HepG2 (cell line): ENCODE results near the gene ATAD3A. TPM values are rescaled to one million over a fixed set of nuclear protein-coding genes. Genes with fewer than 3 reads are reported as not detected.

ENCODE experiments used
- ARHGAP35 ChIP-seq: sonication (generic); formaldehyde crosslinking; IDR thresholded peaks from 2 replicates; pipeline ENCODE4 v1.9.0; 2022; ENCODE audit warnings: mild to moderate bottlenecking, inconsistent platforms, moderate library complexity, missing genetic modification reagents, borderline replicate concordance
- CREM ChIP-seq, 2 experiments: sonication (generic) in 1 of 2; formaldehyde crosslinking in 1 of 2; IDR thresholded peaks; 2 replicates each; pipeline versions ENCODE4 v1.4.0 to v1.6.1; 2016 to 2020; ENCODE audit warnings: antibody characterized with exemption in 1 of 2, mild to moderate bottlenecking in 1 of 2, missing genetic modification reagents in 1 of 2
- GABPB1 ChIP-seq: IDR thresholded peaks from 2 replicates; pipeline ENCODE4 v1.6.1; 2016; ENCODE audit warnings: mild to moderate bottlenecking, missing genetic modification reagents, moderate library complexity, missing compliant biosample characterization
- HBP1 ChIP-seq: IDR thresholded peaks from 2 replicates; pipeline ENCODE4 v1.6.1; 2016; ENCODE audit warnings: low read depth, control low read depth
- HNRNPL ChIP-seq: fragments of 200-400 bp; formaldehyde crosslinking; IDR thresholded peaks from 2 replicates; pipeline ENCODE4 v1.6.1; 2017; ENCODE audit warnings: mild to moderate bottlenecking, low read depth, low read length
- HOMEZ ChIP-seq: IDR thresholded peaks from 2 replicates; pipeline ENCODE4 v1.6.1; 2016; ENCODE audit warnings: low read depth
- HOXA9 ChIP-seq: sonication (generic); formaldehyde crosslinking; IDR thresholded peaks from 2 replicates; pipeline ENCODE4 v1.8.1; 2022; ENCODE audit warnings: missing genetic modification reagents, mild to moderate bottlenecking, moderate library complexity, borderline replicate concordance
- IKZF1 ChIP-seq: fragments of 450-650 bp; IDR thresholded peaks from 2 replicates; pipeline ENCODE4 v1.7.1; 2016
- MEIS1 ChIP-seq: sonication (generic); formaldehyde crosslinking; IDR thresholded peaks from 2 replicates; pipeline ENCODE4 v1.9.0; 2021; ENCODE audit warnings: mild to moderate bottlenecking, missing genetic modification reagents, moderate library complexity, borderline replicate concordance
- SCMH1 ChIP-seq: sonication (generic); formaldehyde crosslinking; IDR thresholded peaks from 2 replicates; pipeline ENCODE4 v1.9.0; 2021; ENCODE audit warnings: missing genetic modification reagents, mild to moderate bottlenecking, borderline replicate concordance
- SKI ChIP-seq: fragments of 450-650 bp; IDR thresholded peaks from one replicate; pipeline ENCODE4 v1.6.1; 2018; ENCODE audit warnings: mild to moderate bottlenecking; ENCODE audit not compliant: partially characterized antibody
- SMARCE1 ChIP-seq: fragments of 450-650 bp; IDR thresholded peaks from 2 replicates; pipeline ENCODE4 v1.6.1; 2017; ENCODE audit warnings: borderline replicate concordance
- TBX3 ChIP-seq: fragments of 450-650 bp; IDR thresholded peaks from 2 replicates; pipeline ENCODE4 v1.6.1; 2017; ENCODE audit warnings: antibody characterized with exemption, mild to moderate bottlenecking, inconsistent platforms, borderline replicate concordance
- ZFP41 ChIP-seq: sonication (generic); formaldehyde crosslinking; IDR thresholded peaks from 2 replicates; pipeline ENCODE4 v1.4.0; 2020; ENCODE audit warnings: mild to moderate bottlenecking, missing genetic modification reagents, borderline replicate concordance
- ZFP62 ChIP-seq: sonication (generic); formaldehyde crosslinking; IDR thresholded peaks from 2 replicates; pipeline ENCODE4 v1.4.0; 2020; ENCODE audit warnings: missing genetic modification reagents
- ZNF225 ChIP-seq: sonication (generic); formaldehyde crosslinking; IDR thresholded peaks from 2 replicates; pipeline ENCODE4 v1.4.0; 2020; ENCODE audit warnings: mild to moderate bottlenecking, missing genetic modification reagents
- ZNF264 ChIP-seq: sonication (generic); formaldehyde crosslinking; IDR thresholded peaks from 2 replicates; pipeline ENCODE4 v1.4.0; 2020; ENCODE audit warnings: missing genetic modification reagents
- ZNF317 ChIP-seq: sonication (generic); formaldehyde crosslinking; IDR thresholded peaks from 2 replicates; pipeline ENCODE4 v1.5.0; 2020; ENCODE audit warnings: mild to moderate bottlenecking, missing genetic modification reagents
- ZNF335 ChIP-seq: sonication (generic); formaldehyde crosslinking; IDR thresholded peaks from 2 replicates; pipeline ENCODE4 v1.4.0; 2020; ENCODE audit warnings: missing genetic modification reagents
- ZNF749 ChIP-seq: sonication (generic); formaldehyde crosslinking; IDR thresholded peaks from 2 replicates; pipeline ENCODE4 v1.8.0; 2022; ENCODE audit warnings: mild to moderate bottlenecking, missing genetic modification reagents, moderate library complexity, borderline replicate concordance
- polyA plus RNA-seq, 8 experiments: library from polyadenylated mRNA; depleted of rRNA in 3 of 8; stranded (reverse) in 7 of 8; unstranded in 1 of 8; fragments of >200 nt; fragmentation: Illumina TruSeq in 4 of 8; extraction: Trizol in 4 of 8; gene quantifications; 2 replicates each; pipeline versions ENCODE4 v1.2.1 to v1.2.3, GENCODE V29; 2011 to 2016; ENCODE audit warnings: low read depth in 4 of 8, missing spikeins in 1 of 8, mixed read lengths in 1 of 8; ENCODE audit not compliant: insufficient read depth in 1 of 8
- total RNA-seq, 5 experiments: library from RNA; depleted of rRNA; stranded (reverse); fragments of >200 nt; fragmentation: Illumina TruSeq; extraction: Trizol; gene quantifications; 2 replicates each; pipeline ENCODE4 v1.2.3, GENCODE V29; 2016; ENCODE audit warnings: low read depth in 1 of 5
- TF ChIP-seq, protein P1 (sequence below): sonication (generic); formaldehyde crosslinking; IDR thresholded peaks from 2 replicates; pipeline ENCODE4 v1.8.0; 2022; ENCODE audit warnings: mild to moderate bottlenecking, missing genetic modification reagents; ENCODE audit not compliant: insufficient replicate concordance
- TF ChIP-seq, protein P2 (sequence below): sonication (generic); formaldehyde crosslinking; IDR thresholded peaks from 2 replicates; pipeline ENCODE4 v1.4.0; 2020; ENCODE audit warnings: missing genetic modification reagents

ATAD3A gene
- total and polyA plus RNA-seq, 2 of the 13 experiments (the other 11 are each of a cell fraction or from before 2014, with no cell fraction given), result 10.6 to 49.0 TPM

GRCh38 chr1:1577367-1578011 lies 65.5 kb downstream of the ATAD3A start (continued):
- 0 out of 2 replicates have a peak, but pooled peaks have one; percentile 41 for TF ChIP-seq ZFP41 (CRISPR knock-in tag)
- no peak for TF ChIP-seq CREM (IDR thresholded peaks at IDR 0.05)
- no peak for TF ChIP-seq CREM (CRISPR knock-in tag; IDR thresholded peaks at IDR 0.05)
- no peak for TF ChIP-seq SMARCE1
- no peak for TF ChIP-seq ZNF335 (CRISPR knock-in tag)
- no peak for TF ChIP-seq TBX3
- TF ChIP-seq MEIS1 (CRISPR knock-in tag), result peak; percentile 35; the same call in 1 of the 2 replicates
- TF ChIP-seq SKI, result no peak
- 0 out of 2 replicates have a peak, but pooled peaks have one; percentile 32 for TF ChIP-seq ZNF225 (CRISPR knock-in tag)
- TF ChIP-seq, protein P1, sequence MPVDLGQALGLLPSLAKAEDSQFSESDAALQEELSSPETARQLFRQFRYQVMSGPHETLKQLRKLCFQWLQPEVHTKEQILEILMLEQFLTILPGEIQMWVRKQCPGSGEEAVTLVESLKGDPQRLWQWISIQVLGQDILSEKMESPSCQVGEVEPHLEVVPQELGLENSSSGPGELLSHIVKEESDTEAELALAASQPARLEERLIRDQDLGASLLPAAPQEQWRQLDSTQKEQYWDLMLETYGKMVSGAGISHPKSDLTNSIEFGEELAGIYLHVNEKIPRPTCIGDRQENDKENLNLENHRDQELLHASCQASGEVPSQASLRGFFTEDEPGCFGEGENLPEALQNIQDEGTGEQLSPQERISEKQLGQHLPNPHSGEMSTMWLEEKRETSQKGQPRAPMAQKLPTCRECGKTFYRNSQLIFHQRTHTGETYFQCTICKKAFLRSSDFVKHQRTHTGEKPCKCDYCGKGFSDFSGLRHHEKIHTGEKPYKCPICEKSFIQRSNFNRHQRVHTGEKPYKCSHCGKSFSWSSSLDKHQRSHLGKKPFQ (CRISPR knock-in tag), result no peak
- TF ChIP-seq HBP1 (CRISPR knock-in tag), result no peak
- TF ChIP-seq HNRNPL, result peak; percentile 74; the same call in 1 of the 2 replicates
- no peak for TF ChIP-seq ZNF264
- TF ChIP-seq ZNF317 (CRISPR knock-in tag), result no peak
- no peak for TF ChIP-seq ZNF749 (CRISPR knock-in tag)
- TF ChIP-seq HOMEZ (CRISPR knock-in tag), result no peak
- peak; percentile 11; the same call in 1 of the 2 replicates for TF ChIP-seq GABPB1 (CRISPR knock-in tag)
- no peak for TF ChIP-seq IKZF1
- TF ChIP-seq ARHGAP35 (CRISPR knock-in tag), result no peak
- TF ChIP-seq, protein P2, sequence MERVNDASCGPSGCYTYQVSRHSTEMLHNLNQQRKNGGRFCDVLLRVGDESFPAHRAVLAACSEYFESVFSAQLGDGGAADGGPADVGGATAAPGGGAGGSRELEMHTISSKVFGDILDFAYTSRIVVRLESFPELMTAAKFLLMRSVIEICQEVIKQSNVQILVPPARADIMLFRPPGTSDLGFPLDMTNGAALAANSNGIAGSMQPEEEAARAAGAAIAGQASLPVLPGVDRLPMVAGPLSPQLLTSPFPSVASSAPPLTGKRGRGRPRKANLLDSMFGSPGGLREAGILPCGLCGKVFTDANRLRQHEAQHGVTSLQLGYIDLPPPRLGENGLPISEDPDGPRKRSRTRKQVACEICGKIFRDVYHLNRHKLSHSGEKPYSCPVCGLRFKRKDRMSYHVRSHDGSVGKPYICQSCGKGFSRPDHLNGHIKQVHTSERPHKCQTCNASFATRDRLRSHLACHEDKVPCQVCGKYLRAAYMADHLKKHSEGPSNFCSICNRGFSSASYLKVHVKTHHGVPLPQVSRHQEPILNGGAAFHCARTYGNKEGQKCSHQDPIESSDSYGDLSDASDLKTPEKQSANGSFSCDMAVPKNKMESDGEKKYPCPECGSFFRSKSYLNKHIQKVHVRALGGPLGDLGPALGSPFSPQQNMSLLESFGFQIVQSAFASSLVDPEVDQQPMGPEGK, result peak; percentile 31; the same call in 1 of the 2 replicates
- TF ChIP-seq ZFP62 (CRISPR knock-in tag), result no peak
- no peak for TF ChIP-seq SCMH1 (CRISPR knock-in tag)
- TF ChIP-seq HOXA9 (CRISPR knock-in tag), result peak; percentile 77; the same call in 1 of the 2 replicates
